Right ventricle myocardium superior (tissue), 1 donor: ENCODE results near the gene EXOC6B. TPM values are rescaled to one million over a fixed set of nuclear protein-coding genes. Genes with fewer than 3 reads are reported as not detected.

Experiments
- ATAC-seq: fragments of 200-7000 bp; cut with Tn5 transposase; one replicate; pipeline ENCODE4 v1.9.1; 2020; ENCODE audit warnings: mild to moderate bottlenecking; ENCODE audit not compliant: poor library complexity
- DNase-seq: peaks from one replicate; pipeline ENCODE4 v3.0.0-alpha.2; 2020
- intact Hi-C: fragments of 100-400 bp; cut with DNase I; formaldehyde crosslinking; loops from one replicate; pipeline ENCODE4 v1.11.2; 2022
- total RNA-seq: library from RNA; stranded (reverse); fragmentation: NEBNext Ultra II Directional; extraction: Animal tissue kit (Norgen Biotek cat#: 25700); gene quantifications from one replicate; pipeline ENCODE4 v1.2.1, GENCODE V29; 2021
- donor health status: DM: no; HTN: yes; CAD: no; lungs with severe emphysema.

The EXOC6B gene
- total RNA-seq, 1 donor from 2014 or later = 96.9 TPM

GRCh38 chr2:72803151-72803550 lies 22.7 kb downstream of the EXOC6B start:
- DNase-seq (no peak), ATAC-seq (no peak)
- intact Hi-C loops = no loop called here

GRCh38 chr2:72800492-72800891 lies 25.3 kb downstream of the EXOC6B start:
- ATAC-seq (no peak), DNase-seq (no peak)
- intact Hi-C loops = no loop called here

GRCh38 chr2:72797740-72798139 lies 28.1 kb downstream of the EXOC6B start:
- no peak for DNase-seq
- intact Hi-C loops = no loop called here
- ATAC-seq = no peak

GRCh38 chr2:72796766-72797165 lies 29.1 kb downstream of the EXOC6B start:
- no peak for ATAC-seq
- DNase-seq = no peak
- intact Hi-C loops = no loop called here

- DNase-seq (no peak), ATAC-seq (no peak)
- intact Hi-C loops = no loop called here
Measured at GRCh38 chr2:72794572-72794971, 31.3 kb downstream of the EXOC6B start.

GRCh38 chr2:72793798-72794440 lies 31.9 kb downstream of the EXOC6B start:
- no peak for DNase-seq

GRCh38 chr2:72789241-72789640 lies 36.6 kb downstream of the EXOC6B start:
- DNase-seq (no peak), ATAC-seq (no peak)
- intact Hi-C loops = no loop called here

More at GRCh38 chr2:72793798-72794440, 31.9 kb downstream of the EXOC6B start:
- peak; percentile 89 for ATAC-seq
- intact Hi-C loops = no loop called here

GRCh38 chr2:72788756-72789155 lies 37.1 kb downstream of the EXOC6B start:
- intact Hi-C loops = no loop called here
- no peak for DNase-seq
- peak; percentile 69 for ATAC-seq

GRCh38 chr2:72785517-72785916 lies 40.3 kb downstream of the EXOC6B start:
- intact Hi-C loops = no loop called here
- ATAC-seq (no peak), DNase-seq (no peak)

GRCh38 chr2:72782520-72782919 lies 43.3 kb downstream of the EXOC6B start:
- no peak for ATAC-seq
- intact Hi-C loops = loop anchor here (5.0 kb wide), 1 partner anchor 40 kb away; no protein-coding TSS in a partner anchor
- DNase-seq = no peak

GRCh38 chr2:72781480-72781879 lies 44.4 kb downstream of the EXOC6B start:
- intact Hi-C loops = loop anchor here (5.0 kb wide), 1 partner anchor 41 kb away; no protein-coding TSS in a partner anchor
- ATAC-seq = peak; percentile 72
- no peak for DNase-seq

- intact Hi-C loops = loop anchor here (5.0 kb wide), 1 partner anchor 42 kb away; no protein-coding TSS in a partner anchor
- ATAC-seq (peak; percentile 86), DNase-seq (no peak)
Measured at GRCh38 chr2:72780477-72780876, 45.4 kb downstream of the EXOC6B start.

GRCh38 chr2:72779495-72779894 lies 46.3 kb downstream of the EXOC6B start:
- DNase-seq (no peak), ATAC-seq (no peak)
- intact Hi-C loops = no loop called here

GRCh38 chr2:72778410-72778809 lies 47.4 kb downstream of the EXOC6B start:
- ATAC-seq = no peak

GRCh38 chr2:72770879-72771461 lies 54.9 kb downstream of the EXOC6B start:
- intact Hi-C loops = loop anchor here (2.0 kb wide), 1 partner anchor 92 kb away; no protein-coding TSS in a partner anchor
- DNase-seq (no peak), ATAC-seq (peak; percentile 78)

More at GRCh38 chr2:72778410-72778809, 47.4 kb downstream of the EXOC6B start:
- no peak for DNase-seq
- intact Hi-C loops = no loop called here

- ATAC-seq = no peak
- intact Hi-C loops = no loop called here
- DNase-seq = no peak
Measured at GRCh38 chr2:72765997-72766609, 59.7 kb downstream of the EXOC6B start.

- ATAC-seq (no peak), DNase-seq (no peak)
- intact Hi-C loops = no loop called here
Measured at GRCh38 chr2:72762276-72762675, 63.6 kb downstream of the EXOC6B start.

GRCh38 chr2:72759755-72760154 lies 66.1 kb downstream of the EXOC6B start:
- intact Hi-C loops = no loop called here
- ATAC-seq (peak; percentile 76), DNase-seq (no peak)

GRCh38 chr2:72757177-72757775 lies 68.6 kb downstream of the EXOC6B start:
- intact Hi-C loops = no loop called here
- no peak for DNase-seq
- peak; percentile 76 for ATAC-seq
